Eye (tissue), 1 donor: ENCODE results near the gene RXRA.

Source experiments
- DNase-seq: peaks from one replicate; pipeline ENCODE4 v3.0.0-alpha.2; 2015

The RXRA gene

DNA sequence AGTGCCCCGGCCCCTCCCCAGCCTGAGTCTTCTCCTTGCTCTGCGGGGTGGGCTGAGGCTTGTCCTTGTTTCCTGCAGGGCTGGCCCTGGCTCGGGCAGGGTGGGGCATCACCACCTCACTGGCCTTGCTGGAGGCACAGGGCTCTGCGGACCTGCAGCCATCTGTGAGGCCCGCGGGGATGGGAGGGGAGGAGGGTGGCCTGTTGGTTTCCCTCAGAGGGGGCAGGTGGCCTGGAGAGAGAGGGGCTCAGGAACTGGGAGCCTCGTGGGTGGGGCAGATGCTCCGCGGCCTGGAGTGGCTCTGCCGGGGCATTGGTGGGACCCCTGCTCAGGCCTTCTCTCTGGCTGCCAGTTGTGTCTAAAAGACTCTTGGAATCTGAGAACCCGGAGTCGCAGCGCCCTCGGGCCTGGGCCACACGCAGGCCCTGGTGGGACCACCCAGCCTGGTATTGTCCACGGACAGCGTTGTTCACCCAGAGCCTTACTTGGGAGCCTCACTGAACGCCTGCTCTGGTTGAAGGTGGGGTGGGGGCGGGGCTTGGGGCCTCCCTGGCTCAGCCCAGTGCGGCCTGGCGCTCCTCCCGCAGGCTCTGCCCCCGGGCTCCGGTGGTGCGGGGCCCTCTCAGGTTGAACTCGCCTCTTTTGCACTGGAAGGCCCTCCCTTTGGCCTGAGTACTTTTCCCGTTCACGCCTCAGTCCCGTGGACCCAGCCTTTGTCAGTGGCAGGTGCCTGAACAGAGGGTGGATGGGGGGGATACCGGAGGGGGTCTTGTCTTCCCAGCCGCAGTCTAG lies 111.3 kb downstream of the RXRA start:
- peak; percentile 75 for DNase-seq

DNA sequence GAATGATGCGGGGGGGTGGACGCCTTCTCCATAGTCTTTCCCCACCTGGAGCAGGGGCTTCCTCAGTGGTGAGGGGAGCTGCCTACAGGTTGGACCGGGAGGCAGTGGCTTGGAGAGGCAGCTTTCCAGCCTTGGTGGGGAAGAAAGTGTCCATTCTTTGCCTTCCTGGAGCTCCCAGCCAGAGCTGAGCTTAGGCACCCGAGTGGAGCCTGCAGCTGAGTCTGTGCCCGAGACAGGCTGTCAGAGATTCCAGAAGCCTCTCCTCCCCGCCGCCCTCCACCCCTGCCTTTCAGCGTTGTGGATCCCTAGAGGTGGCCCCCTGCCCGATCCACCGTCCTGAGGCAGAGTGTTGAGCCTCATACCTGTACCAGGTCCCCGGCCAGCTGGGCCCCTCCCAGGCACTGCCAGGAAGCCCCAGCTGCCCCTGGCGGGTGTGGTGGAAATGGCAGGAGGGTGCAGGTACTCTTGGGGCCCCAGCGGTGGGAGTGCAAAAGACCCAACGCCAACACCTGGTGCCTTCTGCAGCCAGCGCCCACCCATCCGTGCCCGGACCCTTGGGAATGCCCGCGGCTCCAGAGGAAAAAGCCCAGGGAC lies 112.0 kb downstream of the RXRA start:
- no peak for DNase-seq

DNA sequence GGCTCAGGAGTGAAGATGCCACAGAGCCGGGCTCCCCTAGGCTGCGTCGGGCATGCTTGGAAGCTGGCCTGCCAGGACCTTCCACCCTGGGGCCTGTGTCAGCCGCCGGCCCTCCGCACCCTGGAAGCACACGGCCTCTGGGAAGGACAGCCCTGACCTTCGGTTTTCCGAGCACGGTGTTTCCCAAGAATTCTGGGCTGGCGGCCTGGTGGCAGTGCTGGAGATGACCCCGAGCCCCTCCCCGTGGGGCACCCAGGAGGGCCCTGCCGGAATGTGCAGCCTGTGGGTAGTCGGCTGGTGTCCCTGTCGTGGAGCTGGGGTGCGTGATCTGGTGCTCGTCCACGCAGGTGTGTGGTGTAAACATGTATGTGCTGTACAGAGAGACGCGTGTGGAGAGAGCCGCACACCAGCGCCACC lies 113.1 kb downstream of the RXRA start:
- DNase-seq: no peak

GRCh38 chr9:134440636-134441226 lies 114.5 kb downstream of the RXRA start:
- DNase-seq: no peak

- no peak for DNase-seq
Observed at GRCh38 chr9:134441227-134442084, 115.2 kb downstream of the RXRA start.

- peak; percentile 64 for DNase-seq
Observed at GRCh38 chr9:134442085-134442474, 115.8 kb downstream of the RXRA start.

DNA sequence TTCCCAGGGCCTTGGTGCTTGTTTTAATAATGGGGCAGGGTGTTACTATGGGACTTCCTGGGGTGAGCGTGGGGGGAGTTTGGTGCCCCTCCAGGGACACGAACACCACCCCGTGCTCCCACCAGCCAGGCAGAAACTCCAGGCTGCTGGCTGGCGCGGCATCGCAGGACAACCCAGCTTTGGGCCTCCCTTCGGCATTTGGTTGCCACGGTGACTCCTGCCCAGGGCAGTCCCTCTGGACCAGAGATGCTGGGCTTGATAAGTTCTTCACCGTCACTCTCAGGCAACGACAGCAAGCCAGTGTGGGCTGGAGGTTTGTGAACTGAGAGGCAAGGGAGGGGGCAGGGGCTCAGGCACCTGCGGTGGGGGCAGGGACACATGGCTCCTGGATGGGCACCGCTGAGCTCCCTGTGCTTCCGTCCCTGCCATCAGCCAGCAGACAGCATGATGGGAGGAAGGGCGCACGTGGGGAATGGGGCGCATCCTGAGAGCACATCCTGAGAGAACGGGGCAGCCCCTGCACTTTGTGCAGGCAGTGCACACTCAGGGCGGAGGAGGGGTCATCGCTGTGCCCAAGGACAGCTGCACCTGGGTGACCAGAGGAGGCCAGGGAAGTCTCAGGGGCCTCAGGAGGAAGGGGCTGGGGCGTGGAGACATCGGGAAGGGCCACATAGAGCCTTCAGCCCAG lies 116.4 kb downstream of the RXRA start:
- DNase-seq: peak; percentile 76

GRCh38 chr9:134443174-134444037 lies 117.2 kb downstream of the RXRA start:
- peak; percentile 92 for DNase-seq

GRCh38 chr9:134444038-134444315 lies 117.7 kb downstream of the RXRA start:
- DNase-seq: no peak

- DNase-seq: no peak
Observed at GRCh38 chr9:134445000-134445399, 118.7 kb downstream of the RXRA start.

GRCh38 chr9:134449180-134449916 lies 123.1 kb downstream of the RXRA start:
- peak; percentile 98 for DNase-seq

DNA sequence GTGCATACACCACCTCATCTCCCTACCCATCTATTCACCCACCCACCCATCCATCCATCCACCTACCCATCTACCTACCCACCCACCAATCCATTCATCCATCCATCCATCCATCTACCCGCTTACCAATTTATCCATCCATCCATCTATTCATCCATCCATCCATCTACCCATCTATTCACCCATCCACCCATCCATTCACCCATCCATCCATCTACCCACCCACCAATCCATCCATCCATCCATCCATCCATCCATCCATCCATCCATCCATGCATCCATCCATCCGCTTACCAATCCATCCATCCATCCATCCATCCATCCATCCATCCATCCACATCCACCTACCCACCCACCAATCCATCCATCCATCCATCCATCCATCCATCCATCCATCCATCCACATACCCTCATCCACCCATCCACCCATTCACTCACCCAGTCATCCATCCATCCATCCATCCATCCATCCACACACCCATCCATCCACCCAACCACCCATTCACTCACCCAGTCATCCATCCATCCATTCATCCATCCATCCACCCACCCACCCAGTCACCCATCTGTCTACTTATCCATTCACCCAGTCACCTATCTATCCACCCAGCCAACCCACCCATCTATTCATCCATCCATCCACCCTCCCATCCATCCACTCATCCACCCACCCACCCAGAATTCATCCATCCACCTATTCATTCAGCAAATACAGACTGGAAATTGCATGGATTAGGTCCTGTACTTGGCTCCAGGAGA lies 125.6 kb downstream of the RXRA start:
- DNase-seq: no peak

- no peak for DNase-seq
Observed at GRCh38 chr9:134452728-134453127, 126.5 kb downstream of the RXRA start.

DNA sequence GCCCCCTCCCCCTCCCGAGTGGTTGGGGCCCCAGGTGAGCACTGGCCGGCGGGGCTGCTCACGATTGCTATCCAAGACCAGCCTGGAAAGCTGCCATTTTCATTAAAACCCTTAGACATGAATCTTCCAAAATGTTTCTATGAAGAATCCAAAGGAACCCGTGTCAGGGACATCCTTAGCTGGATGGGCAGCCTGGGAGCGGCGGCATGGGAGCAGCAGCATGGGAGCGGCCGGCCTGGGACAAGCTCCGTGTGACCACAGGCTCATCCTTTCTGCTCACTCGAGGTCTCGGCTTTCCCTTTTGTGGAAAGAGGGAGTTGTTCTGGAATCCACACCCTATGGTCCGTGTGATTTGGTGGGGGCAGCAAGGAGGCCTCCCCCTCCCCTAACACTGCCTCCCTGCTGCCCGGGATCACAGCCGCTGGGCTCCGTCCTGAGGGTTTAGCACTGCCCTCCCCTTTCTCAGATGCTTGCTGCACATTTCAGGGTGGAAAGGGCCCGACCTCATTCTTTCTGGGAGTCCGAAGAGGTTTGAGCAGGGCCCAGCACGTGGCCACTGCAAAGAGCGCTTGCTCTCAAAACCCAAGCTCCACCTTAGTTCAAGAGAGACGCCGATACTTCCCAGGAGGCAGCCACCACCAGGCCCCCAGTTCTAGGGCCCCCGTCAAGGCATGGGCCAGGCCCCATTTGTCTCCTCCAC lies 127.7 kb downstream of the RXRA start:
- DNase-seq: no peak

GRCh38 chr9:134454476-134454857 lies 128.2 kb downstream of the RXRA start:
- no peak for DNase-seq

DNA sequence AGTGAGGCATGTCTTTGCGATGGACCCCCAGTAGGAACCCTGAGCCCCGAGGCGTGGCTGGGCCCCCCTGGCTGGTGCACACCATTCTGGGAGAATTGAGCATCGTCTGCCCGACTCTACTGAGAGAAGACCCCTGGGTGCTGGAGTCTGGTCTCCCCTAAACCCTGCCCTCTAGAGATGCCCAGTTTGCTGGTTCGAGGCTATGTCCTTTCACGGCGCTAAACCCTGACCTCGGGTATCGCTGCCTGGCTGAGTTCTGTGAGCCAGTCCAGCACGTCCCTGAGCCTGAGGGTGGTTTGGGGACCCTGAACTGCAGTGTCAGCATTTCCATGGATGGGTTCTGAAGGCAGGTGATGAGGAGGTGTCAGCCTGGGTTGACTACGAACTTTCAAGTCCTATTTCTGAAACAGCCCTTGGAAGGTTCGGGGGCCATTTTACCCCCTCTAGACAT lies 128.8 kb downstream of the RXRA start:
- DNase-seq: no peak

DNA sequence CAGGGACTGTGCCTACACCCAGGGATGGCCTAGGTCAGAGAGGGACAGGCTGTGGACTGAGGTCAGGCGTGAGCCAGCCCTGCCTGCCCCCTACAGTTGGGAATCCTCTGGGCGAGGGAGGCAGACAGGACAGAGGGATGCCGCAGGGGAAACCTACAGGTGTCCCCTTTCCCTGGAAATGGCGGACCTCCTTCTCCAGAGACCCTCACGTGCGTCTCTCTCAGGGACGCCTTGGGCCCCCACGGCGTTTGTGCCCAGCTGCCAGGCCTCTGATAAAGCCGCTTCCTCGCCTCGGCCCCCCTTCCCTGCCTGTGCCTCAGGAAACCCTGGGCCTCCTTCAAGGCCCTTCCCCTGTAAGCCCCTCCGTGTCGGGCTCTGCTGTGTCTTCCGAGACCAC lies 129.3 kb downstream of the RXRA start:
- DNase-seq: no peak

DNA sequence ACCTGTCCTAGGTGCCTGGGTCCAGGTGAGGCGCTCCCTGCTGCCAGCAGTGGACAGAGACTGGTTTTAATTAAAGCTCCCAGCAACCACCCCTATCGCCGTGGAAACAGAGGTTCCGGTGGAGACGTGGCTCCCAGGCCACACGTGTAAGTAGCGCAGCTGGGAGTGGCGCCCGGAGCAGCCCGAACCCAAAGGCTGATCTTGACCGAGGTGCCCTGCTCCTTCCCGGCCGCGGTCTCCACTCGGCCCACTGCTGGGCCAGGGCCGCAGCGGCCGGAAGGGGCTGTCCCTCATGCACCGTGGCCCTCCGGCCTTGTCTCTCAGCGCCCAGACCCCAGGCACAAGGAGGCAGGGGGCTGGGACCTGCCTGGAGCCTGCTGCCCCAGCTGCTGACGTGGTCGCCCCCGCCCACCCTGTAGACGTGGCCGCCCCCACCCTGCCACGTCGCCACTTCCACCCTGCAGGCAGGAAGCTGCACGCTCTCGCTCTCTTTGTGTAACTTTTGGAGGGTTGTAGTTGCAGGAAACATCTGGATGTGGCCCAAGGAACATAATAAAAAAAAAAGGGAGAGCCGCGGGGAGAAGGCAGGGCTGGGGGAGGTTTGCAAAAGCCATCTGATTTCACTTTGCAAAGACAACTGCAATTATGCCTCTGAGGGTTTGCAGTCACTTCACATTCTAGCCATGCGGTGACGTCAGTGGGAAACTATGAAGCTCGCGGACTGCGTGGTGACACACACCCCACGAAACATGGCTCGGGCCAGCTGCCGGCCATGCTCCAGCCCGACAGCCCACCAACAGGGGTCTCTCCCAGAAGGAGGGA lies 129.9 kb downstream of the RXRA start:
- peak; percentile 92 for DNase-seq
